Measurements from ENCODE around the gene ODAPH.
"Not testable (repeated sequence)": the region's sequence is repeated elsewhere in the genome, so short reads cannot be mapped to it uniquely, and the experiment has no call there.

ODAPH gene, protein sequence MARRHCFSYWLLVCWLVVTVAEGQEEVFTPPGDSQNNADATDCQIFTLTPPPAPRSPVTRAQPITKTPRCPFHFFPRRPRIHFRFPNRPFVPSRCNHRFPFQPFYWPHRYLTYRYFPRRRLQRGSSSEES

DNA sequence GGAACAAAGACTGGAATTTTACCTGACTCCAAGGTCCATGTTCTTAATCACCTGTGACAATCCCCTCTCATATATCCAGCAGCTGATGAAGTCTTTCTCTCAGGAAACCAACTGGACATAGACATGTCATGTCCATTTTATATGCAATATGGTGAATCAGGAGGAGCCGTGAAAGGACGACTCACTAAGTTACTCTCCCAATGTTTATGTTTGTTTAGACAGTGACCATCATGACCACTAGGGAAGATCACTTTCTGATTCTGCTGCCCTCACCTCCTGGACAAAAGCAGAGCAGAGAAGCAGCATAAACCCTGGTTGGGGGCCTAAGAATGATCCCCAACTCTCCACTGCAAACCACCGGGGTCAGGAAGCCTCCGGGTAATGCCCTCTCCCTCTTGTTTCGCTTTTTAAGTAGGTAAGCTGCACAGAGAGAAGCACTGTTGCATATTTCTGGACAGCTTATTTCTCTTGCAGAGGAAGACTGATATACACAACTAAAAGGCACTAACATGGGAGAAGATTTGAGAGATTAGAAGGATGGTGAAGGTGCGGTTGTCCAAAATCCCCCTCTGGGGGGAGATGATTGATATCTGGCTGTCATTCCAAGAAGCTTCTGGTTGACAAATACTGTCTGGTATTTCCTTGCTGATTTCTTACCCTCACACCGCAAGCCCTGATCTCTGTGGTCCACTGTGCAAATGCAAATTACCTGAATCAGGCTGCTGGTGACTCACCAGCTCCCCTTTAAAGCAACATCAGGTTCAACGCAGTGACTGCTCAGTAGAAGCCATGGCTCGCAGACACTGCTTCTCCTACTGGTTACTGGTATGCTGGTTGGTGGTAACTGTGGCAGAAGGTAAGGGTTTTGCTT lies at the start of gene ODAPH:
Gene ODAPH (plus strand): TSS at position 773 of the 871 bp plus-strand sequence. CDS start 17 bp downstream, at position 790.
- DNase-seq = no peak

DNA sequence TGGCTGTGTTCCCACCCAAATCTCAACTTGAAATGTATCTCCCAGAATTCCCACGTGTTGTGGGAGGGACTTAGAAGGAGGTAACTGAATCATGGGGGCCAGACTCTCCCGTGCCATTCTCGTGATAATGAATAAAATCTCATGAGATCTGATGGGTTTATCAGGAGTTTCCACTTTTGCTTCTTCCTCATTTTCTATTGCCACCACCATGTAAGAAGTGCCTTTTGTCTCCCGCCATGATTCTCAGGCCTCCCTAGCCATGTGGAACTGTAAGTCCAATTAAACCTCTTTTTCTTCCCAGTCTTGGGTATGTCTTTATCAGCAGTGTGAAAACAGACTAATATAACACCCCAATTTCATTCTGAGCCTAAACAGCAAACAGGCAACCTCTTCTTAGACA lies 46.3 kb upstream of the ODAPH start:
- not testable (repeated sequence) for DNase-seq

DNA sequence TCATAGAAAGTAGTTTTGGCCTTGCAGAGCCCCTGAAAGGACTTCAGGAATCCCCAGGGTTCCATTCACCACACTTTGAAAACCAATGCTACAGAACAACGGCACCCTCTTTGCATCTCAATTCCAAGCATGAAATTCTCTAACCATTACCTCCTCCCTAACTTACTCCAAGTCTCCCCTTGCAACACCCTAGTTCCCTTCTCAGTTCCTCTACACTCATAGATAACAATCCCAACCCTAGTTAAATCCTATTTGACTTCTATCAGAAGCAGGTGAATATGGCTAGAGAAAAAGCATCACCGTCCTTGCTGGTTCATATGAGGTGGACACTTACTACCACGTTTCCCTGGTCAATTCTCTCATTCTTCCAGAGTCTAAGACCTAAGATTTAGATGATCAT lies 44.0 kb upstream of the ODAPH start:
- DNase-seq = no peak

- no peak for DNase-seq
Observed at GRCh38 chr4:75512386-75513211, 43.3 kb upstream of the ODAPH start.

DNA sequence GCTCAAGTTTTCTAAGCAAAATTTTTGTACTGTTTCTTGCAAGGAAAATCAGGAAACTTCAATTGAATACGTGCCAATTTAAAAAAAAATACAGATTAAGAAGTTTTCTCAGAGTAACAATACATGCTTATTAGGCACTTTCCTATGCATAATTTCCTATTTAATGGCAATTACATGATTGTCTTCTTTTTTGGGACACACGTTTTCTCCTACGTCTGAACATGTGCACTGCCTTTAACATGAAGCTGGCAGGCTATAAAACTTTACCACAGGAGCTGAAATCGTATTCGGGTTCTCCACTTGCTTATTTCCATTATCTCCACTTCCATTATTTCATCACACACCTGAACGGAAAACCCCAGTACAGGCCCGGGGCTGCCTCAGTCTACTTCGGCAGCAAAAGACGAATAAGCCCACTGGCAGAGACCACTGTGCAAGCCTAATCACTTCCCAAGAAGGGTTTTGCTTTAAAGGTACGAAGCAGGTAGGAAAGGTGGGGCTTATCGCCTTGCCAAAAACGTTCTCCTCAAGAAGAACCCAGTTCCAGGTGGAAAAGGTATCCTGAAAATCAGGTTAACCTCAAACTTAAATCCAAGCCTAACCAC lies 42.2 kb upstream of the ODAPH start:
- no peak for DNase-seq

GRCh38 chr4:75514131-75514948 lies 41.5 kb upstream of the ODAPH start, which contains the start of the genes RCHY1 and THAP6:
TSS of gene RCHY1 (minus strand) at chr4:75514403. CDS start at chr4:75514286, 117 bp downstream.
TSS of gene THAP6 (plus strand) at chr4:75514473. CDS start at chr4:75515453, 980 bp downstream.
- DNase-seq = peak; percentile 85 to 97

- DNase-seq = no peak
Observed at GRCh38 chr4:75514949-75515612, 40.8 kb upstream of the ODAPH start.

DNA sequence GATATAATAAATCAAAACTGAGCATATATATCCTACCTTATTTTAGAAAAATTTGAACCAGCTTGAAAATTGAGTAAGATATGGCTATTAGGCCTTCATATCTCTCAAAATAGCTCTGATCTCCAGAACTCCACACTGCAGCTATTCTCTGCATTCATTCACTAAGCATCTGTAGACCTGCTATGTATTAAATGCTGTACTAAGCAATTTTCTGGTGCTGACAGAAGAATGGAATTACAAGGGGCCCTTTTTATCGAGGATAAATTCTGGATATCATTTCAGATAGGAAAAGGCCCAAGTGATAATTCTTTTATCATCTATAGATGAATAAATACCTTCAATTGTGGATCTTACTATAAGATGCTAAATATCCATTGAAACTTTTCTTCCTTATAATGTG lies 39.7 kb upstream of the ODAPH start:
- DNase-seq = no peak

- DNase-seq = not testable (repeated sequence)
Observed at GRCh38 chr4:75519452-75519851, 36.4 kb upstream of the ODAPH start.

GRCh38 chr4:75525086-75525485 lies 30.8 kb upstream of the ODAPH start:
- DNase-seq = no peak

GRCh38 chr4:75525910-75526309 lies 30.0 kb upstream of the ODAPH start:
- no peak for DNase-seq

DNA sequence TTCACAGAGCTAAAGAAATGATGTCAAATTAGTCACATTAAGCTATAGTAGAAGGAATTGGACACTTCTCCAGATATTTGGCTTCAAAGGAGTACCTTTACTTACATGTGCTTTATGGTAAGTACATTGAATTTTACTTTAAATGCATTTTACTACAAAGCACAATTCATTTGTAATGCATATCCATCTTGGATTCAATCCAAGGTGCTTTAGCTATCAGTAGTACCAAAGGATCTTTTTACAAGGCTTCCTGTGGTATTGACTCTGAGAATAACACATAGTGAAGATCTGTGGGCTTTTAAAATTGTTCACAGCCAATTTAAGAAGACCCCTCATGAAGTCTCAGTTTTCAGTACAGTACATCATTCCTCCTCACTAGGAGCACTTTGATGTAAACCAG lies 28.4 kb upstream of the ODAPH start:
- no peak for DNase-seq

DNA sequence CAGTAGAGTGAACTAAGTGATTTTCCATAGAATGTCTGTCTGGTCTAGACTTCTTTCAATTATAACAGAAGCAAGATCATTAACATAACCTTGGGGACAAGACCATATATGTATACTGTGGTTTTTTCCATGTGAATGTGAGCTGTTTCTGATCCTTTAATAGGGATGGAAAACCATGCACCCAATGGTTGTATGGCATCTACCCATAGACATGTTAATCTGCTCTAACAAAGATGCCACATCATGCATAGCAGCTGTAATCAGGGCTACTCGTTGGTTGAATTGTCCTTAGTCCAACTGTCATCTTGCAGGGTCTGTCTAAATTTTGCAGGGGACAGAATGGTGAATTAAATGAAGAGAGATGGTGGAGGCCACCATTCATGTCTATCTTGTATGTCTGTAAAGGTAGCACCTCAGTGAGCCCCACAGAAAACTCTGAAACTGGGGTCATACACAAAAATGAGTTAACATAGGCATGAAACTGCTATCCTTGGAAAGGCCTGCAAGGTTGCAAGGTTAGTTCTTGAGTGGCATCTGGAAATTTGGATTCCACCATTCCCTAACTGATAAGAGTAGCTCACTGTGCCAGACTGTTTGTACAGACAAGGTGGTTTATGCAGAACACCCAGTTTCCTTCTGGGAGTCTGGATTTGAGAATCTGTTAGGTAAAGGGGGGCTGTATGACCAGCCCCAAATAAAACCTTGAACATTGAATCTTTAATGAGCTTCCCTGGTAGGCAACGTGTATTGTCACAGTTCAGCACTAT lies 25.1 kb upstream of the ODAPH start:
- DNase-seq = no peak

- not testable (repeated sequence) for DNase-seq
Observed at GRCh38 chr4:75531536-75532143, 24.2 kb upstream of the ODAPH start.

GRCh38 chr4:75533339-75533887 lies 22.5 kb upstream of the ODAPH start:
- DNase-seq = not testable (repeated sequence)

DNA sequence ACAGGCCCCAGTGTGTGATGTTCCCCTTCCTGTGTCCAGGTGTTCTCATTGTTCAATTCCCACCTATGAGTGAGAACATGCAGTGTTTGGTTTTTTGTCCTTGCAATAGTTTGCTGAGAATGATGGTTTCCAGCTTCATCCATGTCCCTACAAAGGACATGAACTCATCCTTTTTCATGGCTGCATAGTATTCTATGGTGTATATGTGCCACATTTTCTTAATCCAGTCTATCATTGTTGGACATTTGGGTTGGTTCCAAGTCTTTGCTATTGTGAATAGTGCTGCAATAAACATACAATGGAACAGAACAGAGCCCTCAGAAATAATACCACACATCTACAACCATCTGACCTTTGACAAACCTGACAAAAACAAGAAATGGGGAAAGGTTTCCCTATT lies 21.9 kb upstream of the ODAPH start:
- not testable (repeated sequence) for DNase-seq

- not testable (repeated sequence) for DNase-seq
Observed at GRCh38 chr4:75537308-75537707, 18.6 kb upstream of the ODAPH start.

- DNase-seq = no peak
Observed at GRCh38 chr4:75542824-75543223, 13.0 kb upstream of the ODAPH start.

- not testable (repeated sequence) for DNase-seq
Observed at GRCh38 chr4:75544220-75544619, 11.6 kb upstream of the ODAPH start.

- no peak for DNase-seq
Observed at GRCh38 chr4:75544870-75545269, 11.0 kb upstream of the ODAPH start.
